Spleen (tissue), 11 donors: ENCODE data around the gene CASS4. TPM values are rescaled to one million over a fixed set of nuclear protein-coding genes. Genes with fewer than 3 reads are reported as not detected.

Source experiments
- DNase-seq: peaks from one replicate; pipeline ENCODE4 v3.0.0-alpha.2; 2020
- H3K27ac ChIP-seq, 8 donors: fragments of 200-600 bp; sonication (generic) in 7 of 8; 1 replicate in 4 of 8; 2 replicates in 4 of 8; pipeline versions ENCODE4 v1.5.0 to v1.8.0; 2016 to 2021; ENCODE audit warnings: inconsistent platforms in 4 of 8, mild to moderate bottlenecking in 4 of 8, moderate library complexity in 1 of 8
- H3K27me3 ChIP-seq, 7 donors: fragments of 200-600 bp; sonication (generic) in 6 of 7; replicated peaks in 1 of 7; 1 replicate in 4 of 7; 2 replicates in 3 of 7; pipeline versions ENCODE4 v1.5.0 to v1.8.0; 2016 to 2021; ENCODE audit warnings: inconsistent platforms in 3 of 7, mild to moderate bottlenecking in 1 of 7
- H3K36me3 ChIP-seq, 6 donors: fragments of 200-600 bp; sonication (generic) in 5 of 6; 1 replicate in 4 of 6; 2 replicates in 2 of 6; pipeline versions ENCODE4 v1.5.0 to v1.8.0; 2016 to 2021; ENCODE audit warnings: inconsistent platforms in 2 of 6
- H3K4me1 ChIP-seq, 6 donors: fragments of 200-600 bp; sonication (generic) in 5 of 6; 1 replicate in 3 of 6; 2 replicates in 3 of 6; pipeline versions ENCODE4 v1.5.0 to v1.8.0; 2016 to 2021; ENCODE audit warnings: inconsistent platforms in 3 of 6
- H3K4me3 ChIP-seq, 8 donors: fragments of 200-600 bp; sonication (generic) in 7 of 8; 1 replicate in 4 of 8; 2 replicates in 4 of 8; pipeline versions ENCODE4 v1.5.0 to v1.8.0; 2016 to 2021; ENCODE audit warnings: inconsistent platforms in 4 of 8, mild to moderate bottlenecking in 4 of 8, moderate library complexity in 2 of 8
- H3K9me3 ChIP-seq, 8 donors: fragments of 200-600 bp; sonication (generic) in 7 of 8; 1 replicate in 4 of 8; 2 replicates in 4 of 8; pipeline versions ENCODE4 v1.5.0 to v1.8.0; 2016 to 2021; ENCODE audit warnings: inconsistent platforms in 4 of 8
- CTCF ChIP-seq, 11 experiments: fragments of 200-600 bp in 7 of 11; fragments of 450-650 bp in 4 of 11; sonication (generic) in 4 of 11; IDR thresholded peaks in 8 of 11; conservative IDR thresholded peaks in 3 of 11; 1 replicate in 7 of 11; 2 replicates in 4 of 11; pipeline versions ENCODE4 v1.4.0 to v1.8.0; 2016 to 2021; ENCODE audit warnings: antibody characterized with exemption in 11 of 11, inconsistent platforms in 4 of 11, mild to moderate bottlenecking in 1 of 11
- POLR2A ChIP-seq, 3 donors: fragments of 450-650 bp; IDR thresholded peaks; one replicate each; pipeline ENCODE4 v1.5.1; 2017; ENCODE audit warnings: antibody characterized with exemption in 3 of 3, mild to moderate bottlenecking in 1 of 3
- POLR2AphosphoS5 ChIP-seq, 3 donors: sonication (generic); formaldehyde crosslinking; IDR thresholded peaks; one replicate each; pipeline ENCODE4 v1.5.1; 2017; ENCODE audit warnings: antibody characterized with exemption in 3 of 3
- WGBS, 5 donors: extraction: QIAGEN DNeasy Blood & Tissue Kit in 3 of 5; methylation state at CpG; one replicate each; pipeline versions ENCODE4 v1.1.5 to v1.1.7; 2013 to 2018; 5-methylcytosine and 5-hydroxymethylcytosine counted together
- intact Hi-C: fragments of 100-400 bp; cut with DNase I; formaldehyde crosslinking; loops from one replicate; pipeline ENCODE4 v1.15.0; 2023; ENCODE audit warnings: low total_unique reads
- polyA plus RNA-seq, 3 donors: library from polyadenylated mRNA; stranded (reverse); fragments of 200-250 nt; gene quantifications; one replicate each; pipeline ENCODE4 v1.2.1, GENCODE V29; 2013
- total RNA-seq, 7 donors: library from RNA; depleted of rRNA in 3 of 7; stranded (reverse); fragments of >200 nt in 3 of 7; fragmentation: NEBNext Ultra II Directional in 4 of 7; extraction: Animal tissue kit (Norgen Biotek cat#: 25700) in 4 of 7; gene quantifications; one replicate each; pipeline versions ENCODE4 v1.1.0 to v1.2.1, GENCODE V29; 2016 to 2021
- donor health status: healthy with polysubstance abuse.
- donor health status: DM: no; HTN: no; CAD: no; lungs with moderate emphysema.
- donor health status: DM: no; HTN: no; CAD: no.
- donor health status: Bipolar disorder and iron deficiency.
- donor health status: healthy.
- donor health status: DM: no; HTN: no; CAD: no.
- donor health status: DM: yes; HTN: yes; CAD: no.

CASS4 gene
- total and polyA plus RNA-seq, 10 donors = 1.2 to 15.5 (median 11.1) TPM

- Histone ChIP-seq H3K9me3 (no peaks in the 10 kb centered on the region), H3K4me3 (no peak overlapping the region), H3K4me1 (no peaks in the 10 kb centered on the region), H3K27me3 (no peaks in the 10 kb centered on the region), H3K36me3 (peaks cover 0 to 79% (median 10%) of the 10 kb centered on the region in 6 donors), H3K27ac (no peak overlapping the region)
- WGBS, 5 donors = 83 to 95% (median 94%) methylated on average over 4 of the region's 4 CpGs
- TF ChIP-seq POLR2A (IDR thresholded peaks at IDR 0.05) (no peak), POLR2AphosphoS5 (IDR thresholded peaks at IDR 0.05) (no peak), CTCF (IDR thresholded peaks at IDR 0.05 in 8 of 11, conservative IDR thresholded peaks at IDR 0.05 in 3 of 11) (no peak)
- DNase-seq = no peak
- intact Hi-C loops = no loop called here
These were observed 29.4 kb upstream of the CASS4 start for GRCh38 chr20:56382696-56383095.

- Histone ChIP-seq H3K4me1 (no peaks in the 10 kb centered on the region), H3K36me3 (peaks cover 0 to 79% (median 7%) of the 10 kb centered on the region in 6 donors), H3K27ac (no peak overlapping the region), H3K4me3 (no peak overlapping the region), H3K9me3 (no peaks in the 10 kb centered on the region), H3K27me3 (no peaks in the 10 kb centered on the region)
- no peak for TF ChIP-seq POLR2AphosphoS5 (IDR thresholded peaks at IDR 0.05)
- no peak for TF ChIP-seq POLR2A (IDR thresholded peaks at IDR 0.05)
- no peak for TF ChIP-seq CTCF (IDR thresholded peaks at IDR 0.05 in 8 of 11, conservative IDR thresholded peaks at IDR 0.05 in 3 of 11)
- WGBS, 5 donors = 88 to 96% (median 94%) methylated on average over 8 of the region's 8 CpGs
- DNase-seq = no peak
- intact Hi-C loops = no loop called here
These were observed 28.7 kb upstream of the CASS4 start for GRCh38 chr20:56383334-56383733.

GRCh38 chr20:56385130-56385529 is 26.9 kb upstream of the CASS4 start:
- H3K9me3 ChIP-seq = no peaks in the 10 kb centered on the region
- 89 to 96% (median 93%) methylated on average over 4 of the region's 4 CpGs for WGBS, 5 donors
- no peak overlapping the region for H3K27ac ChIP-seq
- TF ChIP-seq CTCF (IDR thresholded peaks at IDR 0.05 in 8 of 11, conservative IDR thresholded peaks at IDR 0.05 in 3 of 11) = no peak
- TF ChIP-seq POLR2A (IDR thresholded peaks at IDR 0.05) = no peak
- no peak for TF ChIP-seq POLR2AphosphoS5 (IDR thresholded peaks at IDR 0.05)
- H3K4me3 ChIP-seq = no peak overlapping the region
- no peak for DNase-seq
- H3K36me3 ChIP-seq = peaks cover 0 to 81% (median 7%) of the 10 kb centered on the region in 6 donors
- intact Hi-C loops = no loop called here
- H3K4me1 ChIP-seq = no peaks in the 10 kb centered on the region
- no peaks in the 10 kb centered on the region for H3K27me3 ChIP-seq

- no peak for DNase-seq
- intact Hi-C loops = no loop called here
- Histone ChIP-seq H3K4me1 (peaks cover 5 to 9% (median 6%) of the 10 kb centered on the region in 6 donors), H3K9me3 (no peaks in the 10 kb centered on the region), H3K27ac (no peak overlapping the region), H3K27me3 (no peaks in the 10 kb centered on the region), H3K4me3 (no peak overlapping the region), H3K36me3 (peaks cover 0 to 81% (median 5%) of the 10 kb centered on the region in 6 donors)
- no peak for TF ChIP-seq POLR2A (IDR thresholded peaks at IDR 0.05)
- TF ChIP-seq POLR2AphosphoS5 (IDR thresholded peaks at IDR 0.05) = no peak
- TF ChIP-seq CTCF (IDR thresholded peaks at IDR 0.05 in 8 of 11, conservative IDR thresholded peaks at IDR 0.05 in 3 of 11) = no peak
- 96 to 98% (median 96%) methylated on average over 6 of the region's 6 CpGs for WGBS, 5 donors
These were observed 25.8 kb upstream of the CASS4 start for GRCh38 chr20:56386219-56386618.
